Measurements from ENCODE around the gene PARD3. TPM values are rescaled to one million over a fixed set of nuclear protein-coding genes. Genes with fewer than 3 reads are reported as not detected.

The PARD3 gene
- polyA plus RNA-seq, 1 donor from 2014 or later, result 12.4 TPM

DNA sequence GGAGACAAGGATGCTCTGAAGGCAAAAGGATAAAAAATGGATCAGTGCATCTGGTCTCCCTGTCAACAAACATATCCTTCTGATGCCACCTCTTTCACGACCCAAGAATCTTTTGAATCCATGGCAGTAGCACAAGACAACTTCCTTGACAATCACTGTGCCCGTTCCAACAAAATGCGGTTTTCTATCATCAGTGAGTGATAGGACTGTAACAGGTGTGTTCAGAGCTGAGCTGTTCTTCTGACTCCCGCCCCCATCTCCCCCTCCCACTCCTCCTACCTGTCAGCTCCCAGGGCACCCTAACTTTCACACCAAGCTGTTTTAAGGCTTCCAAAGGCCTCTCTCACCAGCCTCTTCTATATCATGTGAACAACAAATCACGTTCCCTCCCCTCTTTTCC is 74.8 kb downstream of the PARD3 start:
- H3K79me2 ChIP-seq (replicated peaks; ENCODE audit: insufficient read depth, low read length), result peaks cover 54% of the 10 kb centered on the region
- H3K4me3 ChIP-seq (ENCODE audit: low read length), result peak overlapping the region; percentile 58
- no peaks in the 10 kb centered on the region for H3K36me3 ChIP-seq (ENCODE audit: insufficient read depth, low read length)
- H3K9me2 ChIP-seq (ENCODE audit: insufficient read depth, low read length), result no peaks in the 10 kb centered on the region
- no peak for TF ChIP-seq EP300 (conservative IDR thresholded peaks at IDR 0.05; ENCODE audit: poor library complexity, severe bottlenecking)
- no peak for TF ChIP-seq EZH2 (IDR thresholded peaks at IDR 0.05; ENCODE audit: borderline replicate concordance, insufficient read depth, low read length, poor library complexity, severe bottlenecking)
- TF ChIP-seq SMC3 (conservative IDR thresholded peaks at IDR 0.05; ENCODE audit: poor library complexity), result no peak
- no peak for TF ChIP-seq REST (IDR thresholded peaks at IDR 0.05; ENCODE audit: borderline replicate concordance)
- TF ChIP-seq TAF1 (IDR thresholded peaks at IDR 0.05; ENCODE audit: low read depth), result no peak
- no peak for TF ChIP-seq MXI1 (conservative IDR thresholded peaks at IDR 0.05; ENCODE audit: poor library complexity, severe bottlenecking)
- TF ChIP-seq RAD21 (conservative IDR thresholded peaks at IDR 0.05), result no peak
- TF ChIP-seq, protein P1, sequence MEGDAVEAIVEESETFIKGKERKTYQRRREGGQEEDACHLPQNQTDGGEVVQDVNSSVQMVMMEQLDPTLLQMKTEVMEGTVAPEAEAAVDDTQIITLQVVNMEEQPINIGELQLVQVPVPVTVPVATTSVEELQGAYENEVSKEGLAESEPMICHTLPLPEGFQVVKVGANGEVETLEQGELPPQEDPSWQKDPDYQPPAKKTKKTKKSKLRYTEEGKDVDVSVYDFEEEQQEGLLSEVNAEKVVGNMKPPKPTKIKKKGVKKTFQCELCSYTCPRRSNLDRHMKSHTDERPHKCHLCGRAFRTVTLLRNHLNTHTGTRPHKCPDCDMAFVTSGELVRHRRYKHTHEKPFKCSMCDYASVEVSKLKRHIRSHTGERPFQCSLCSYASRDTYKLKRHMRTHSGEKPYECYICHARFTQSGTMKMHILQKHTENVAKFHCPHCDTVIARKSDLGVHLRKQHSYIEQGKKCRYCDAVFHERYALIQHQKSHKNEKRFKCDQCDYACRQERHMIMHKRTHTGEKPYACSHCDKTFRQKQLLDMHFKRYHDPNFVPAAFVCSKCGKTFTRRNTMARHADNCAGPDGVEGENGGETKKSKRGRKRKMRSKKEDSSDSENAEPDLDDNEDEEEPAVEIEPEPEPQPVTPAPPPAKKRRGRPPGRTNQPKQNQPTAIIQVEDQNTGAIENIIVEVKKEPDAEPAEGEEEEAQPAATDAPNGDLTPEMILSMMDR (IDR thresholded peaks at IDR 0.05; ENCODE audit: poor library complexity, severe bottlenecking), result no peak
- TF ChIP-seq POLR2AphosphoS5 (IDR thresholded peaks at IDR 0.05), result no peak
- no peaks in the 10 kb centered on the region for H4K20me1 ChIP-seq (ENCODE audit: insufficient read depth)
- no peak overlapping the region for H3K4me2 ChIP-seq (ENCODE audit: low read length)
- H3K9ac ChIP-seq (ENCODE audit: low read length), result peak overlapping the region; percentile 45
- no peak overlapping the region for H3K27ac ChIP-seq (ENCODE audit: low read length)
- H2AFZ ChIP-seq (ENCODE audit: low read depth, low read length), result no peak overlapping the region
- H3K27me3 ChIP-seq (ENCODE audit: insufficient read depth, low read depth, low read length), result no peaks in the 10 kb centered on the region
- no peaks in the 10 kb centered on the region for H3F3A ChIP-seq (ENCODE audit: insufficient read depth, low read length, poor library complexity, severe bottlenecking)
- no peaks in the 10 kb centered on the region for H3K9me3 ChIP-seq (ENCODE audit: low read length)

GRCh38 chr10:34739915-34740314 is 75.2 kb downstream of the PARD3 start:
- H3K9me2 ChIP-seq (ENCODE audit: insufficient read depth, low read length), result no peaks in the 10 kb centered on the region
- H3F3A ChIP-seq (ENCODE audit: insufficient read depth, low read length, poor library complexity, severe bottlenecking), result no peaks in the 10 kb centered on the region
- no peak overlapping the region for H3K27ac ChIP-seq (ENCODE audit: low read length)
- no peaks in the 10 kb centered on the region for H4K20me1 ChIP-seq (ENCODE audit: insufficient read depth)
- peak overlapping the region; percentile 58 for H3K4me3 ChIP-seq (ENCODE audit: low read length)
- no peaks in the 10 kb centered on the region for H3K9me3 ChIP-seq (ENCODE audit: low read length)
- TF ChIP-seq MXI1 (conservative IDR thresholded peaks at IDR 0.05; ENCODE audit: poor library complexity, severe bottlenecking), result no peak
- no peak for TF ChIP-seq TAF1 (IDR thresholded peaks at IDR 0.05; ENCODE audit: low read depth)
- no peak for TF ChIP-seq RAD21 (conservative IDR thresholded peaks at IDR 0.05)
- TF ChIP-seq, protein P1 (IDR thresholded peaks at IDR 0.05; ENCODE audit: poor library complexity, severe bottlenecking), result no peak
- no peak for TF ChIP-seq POLR2AphosphoS5 (IDR thresholded peaks at IDR 0.05)
- TF ChIP-seq SMC3 (conservative IDR thresholded peaks at IDR 0.05; ENCODE audit: poor library complexity), result no peak
- no peak for TF ChIP-seq EP300 (conservative IDR thresholded peaks at IDR 0.05; ENCODE audit: poor library complexity, severe bottlenecking)
- no peak for TF ChIP-seq EZH2 (IDR thresholded peaks at IDR 0.05; ENCODE audit: borderline replicate concordance, insufficient read depth, low read length, poor library complexity, severe bottlenecking)
- TF ChIP-seq REST (IDR thresholded peaks at IDR 0.05; ENCODE audit: borderline replicate concordance), result no peak
- H3K9ac ChIP-seq (ENCODE audit: low read length), result peak overlapping the region; percentile 45
- H3K36me3 ChIP-seq (ENCODE audit: insufficient read depth, low read length), result no peaks in the 10 kb centered on the region
- no peak overlapping the region for H2AFZ ChIP-seq (ENCODE audit: low read depth, low read length)
- H3K4me2 ChIP-seq (ENCODE audit: low read length), result no peak overlapping the region
- peaks cover 53% of the 10 kb centered on the region for H3K79me2 ChIP-seq (replicated peaks; ENCODE audit: insufficient read depth, low read length)
- H3K27me3 ChIP-seq (ENCODE audit: insufficient read depth, low read depth, low read length), result no peaks in the 10 kb centered on the region
